CD4-positive, alpha-beta T cell treated with Interleukin-15 for 1 hour (primary cell): ENCODE data around the gene ABI3BP.

Experiments used
- DNase-seq: peaks from one replicate; pipeline ENCODE4 v3.0.0-alpha.2; 2020

The ABI3BP gene

DNA sequence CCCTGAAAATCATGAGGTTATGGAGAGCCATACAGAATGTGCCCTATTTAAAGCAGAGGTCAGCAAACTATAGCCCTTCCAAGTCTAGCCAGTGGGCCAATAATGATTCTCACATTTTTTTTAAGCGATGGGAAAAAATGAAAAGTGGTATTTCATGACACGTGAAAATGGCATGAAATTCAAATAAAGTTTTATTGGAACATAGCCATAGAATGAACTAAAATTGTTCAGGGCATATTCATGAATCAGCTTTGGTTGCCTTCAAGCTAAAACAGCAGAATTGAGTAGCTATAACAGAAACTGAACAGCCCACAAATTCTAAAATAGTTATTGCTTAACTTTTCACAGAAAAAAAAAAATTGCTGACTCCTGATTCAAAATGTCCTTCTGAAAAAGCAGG is 179.4 kb downstream of the ABI3BP start:
- no peak for DNase-seq

- DNase-seq = no peak
These were observed 181.3 kb downstream of the ABI3BP start for GRCh38 chr3:100811779-100812507.

GRCh38 chr3:100810671-100811070 is 182.6 kb downstream of the ABI3BP start:
- no peak for DNase-seq

GRCh38 chr3:100804631-100805030 is 188.6 kb downstream of the ABI3BP start:
- no peak for DNase-seq

DNA sequence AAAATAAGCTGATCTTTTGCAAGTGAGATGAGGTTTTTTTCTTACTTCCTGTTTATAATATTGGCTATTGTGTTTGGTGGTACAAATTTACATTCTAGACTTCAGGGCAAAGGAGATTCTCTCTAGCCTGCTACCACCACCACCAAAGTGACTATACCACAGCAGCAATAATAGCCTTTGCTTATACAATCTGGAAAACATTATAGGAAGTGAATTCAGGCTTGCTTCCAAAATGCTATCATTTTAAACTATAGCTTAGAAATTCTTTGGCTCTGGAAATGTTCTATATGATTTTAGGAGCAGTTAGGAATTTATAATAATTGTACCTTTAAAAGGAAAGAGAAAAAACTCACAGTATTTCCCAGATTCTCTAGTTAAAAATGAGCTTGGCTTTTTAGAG is 189.5 kb downstream of the ABI3BP start:
- DNase-seq = no peak

- DNase-seq = no peak
These were observed 191.1 kb downstream of the ABI3BP start for GRCh38 chr3:100802126-100802525.

DNA sequence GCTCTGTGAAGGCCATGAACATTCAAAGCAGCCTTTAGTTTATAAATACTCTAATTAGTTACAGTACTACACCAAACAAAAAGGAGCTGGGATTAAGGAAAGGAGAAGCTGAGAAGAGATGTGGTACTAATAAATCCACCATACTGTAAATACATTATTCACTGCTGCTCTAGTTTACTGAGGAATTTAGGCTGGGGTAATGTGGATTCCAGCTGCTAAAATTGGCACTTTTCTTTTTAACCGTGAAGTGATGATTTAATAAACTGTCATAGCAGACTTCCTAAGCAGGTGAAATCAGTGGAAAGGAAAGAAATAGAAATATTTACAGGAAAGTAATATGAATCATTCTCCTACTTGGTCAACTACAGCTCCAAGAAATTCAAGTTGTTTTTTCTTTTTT is 195.2 kb downstream of the ABI3BP start:
- no peak for DNase-seq

GRCh38 chr3:100796556-100796955 is 196.7 kb downstream of the ABI3BP start:
- no peak for DNase-seq

- no peak for DNase-seq
These were observed 203.6 kb downstream of the ABI3BP start for GRCh38 chr3:100789579-100789978.

DNA sequence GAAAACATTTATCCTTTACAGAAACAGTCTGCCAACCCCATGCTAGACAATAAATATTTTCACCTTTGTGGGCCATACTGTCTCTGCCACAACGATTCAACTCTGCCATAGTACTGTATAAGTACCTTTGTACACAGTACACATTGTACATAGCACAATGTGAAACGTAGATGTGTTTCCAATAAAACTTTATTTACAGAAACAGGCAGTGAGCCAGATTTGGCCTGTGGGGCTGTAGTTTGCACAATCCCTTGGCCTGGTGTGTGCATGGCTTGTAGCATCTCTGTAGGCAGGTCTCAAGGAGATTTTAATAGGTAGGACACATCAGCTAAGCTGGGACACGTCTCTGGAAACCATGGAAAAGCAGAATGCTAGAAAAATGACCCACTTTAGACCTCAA is 209.6 kb downstream of the ABI3BP start:
- DNase-seq = no peak

GRCh38 chr3:100782906-100783305 is 210.3 kb downstream of the ABI3BP start:
- DNase-seq = no peak

- no peak for DNase-seq
These were observed 210.9 kb downstream of the ABI3BP start for GRCh38 chr3:100782348-100782747.

- no peak for DNase-seq
These were observed 211.9 kb downstream of the ABI3BP start for GRCh38 chr3:100781301-100781700.

GRCh38 chr3:100780071-100780622 is 213.1 kb downstream of the ABI3BP start:
- DNase-seq = no peak

GRCh38 chr3:100779480-100779879 is 213.7 kb downstream of the ABI3BP start:
- DNase-seq = no peak

GRCh38 chr3:100777271-100777670 is 215.9 kb downstream of the ABI3BP start:
- no peak for DNase-seq

GRCh38 chr3:100776746-100777145 is 216.5 kb downstream of the ABI3BP start:
- no peak for DNase-seq

- DNase-seq = no peak
These were observed 217.0 kb downstream of the ABI3BP start for GRCh38 chr3:100776097-100776729.

- DNase-seq = no peak
These were observed 217.6 kb downstream of the ABI3BP start for GRCh38 chr3:100775669-100776068.

- no peak for DNase-seq
These were observed 218.0 kb downstream of the ABI3BP start for GRCh38 chr3:100775226-100775625.

- no peak for DNase-seq
These were observed 223.5 kb downstream of the ABI3BP start for GRCh38 chr3:100769693-100770092.

- DNase-seq = no peak
These were observed 227.2 kb downstream of the ABI3BP start for GRCh38 chr3:100766069-100766468.

- no peak for DNase-seq
These were observed 227.7 kb downstream of the ABI3BP start for GRCh38 chr3:100765437-100765975.

DNA sequence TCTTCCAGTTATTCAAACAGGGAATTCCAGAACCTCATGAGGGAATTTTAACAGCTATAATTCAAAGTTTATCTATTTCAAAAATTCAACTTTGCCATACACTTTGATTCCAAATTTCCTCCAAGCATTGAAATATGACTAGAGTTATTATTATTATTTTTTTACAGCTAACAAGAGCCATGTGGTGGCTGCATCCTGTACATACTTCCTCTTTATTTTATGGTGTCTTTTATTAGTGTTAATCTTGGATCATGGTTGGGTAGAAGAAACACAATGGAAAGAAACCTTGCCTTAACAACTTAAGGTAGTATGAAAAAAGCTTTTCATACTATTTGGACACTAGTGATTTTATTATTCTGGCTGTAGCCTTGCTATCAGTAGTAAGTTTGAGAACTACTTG is 231.3 kb downstream of the ABI3BP start:
- no peak for DNase-seq
